GM19463 (cell line): ENCODE results near the gene NLRP11.
"Not testable (repeated sequence)": the region's sequence is repeated elsewhere in the genome, so short reads cannot be mapped to it uniquely, and the experiment has no call there.

Experiments used
- ATAC-seq: cut with Tn5 transposase; IDR thresholded peaks from one replicate; pipeline ENCODE4 v1.9.1; 2021; ENCODE audit warnings: mild to moderate bottlenecking, moderate library complexity; ENCODE audit not compliant: unreplicated experiment

The NLRP11 gene

GRCh38 chr19:55781112-55781511 lies 50.7 kb downstream of the NLRP11 start:
- ATAC-seq = no peak

GRCh38 chr19:55778331-55778730 lies 53.5 kb downstream of the NLRP11 start:
- ATAC-seq = no peak

DNA sequence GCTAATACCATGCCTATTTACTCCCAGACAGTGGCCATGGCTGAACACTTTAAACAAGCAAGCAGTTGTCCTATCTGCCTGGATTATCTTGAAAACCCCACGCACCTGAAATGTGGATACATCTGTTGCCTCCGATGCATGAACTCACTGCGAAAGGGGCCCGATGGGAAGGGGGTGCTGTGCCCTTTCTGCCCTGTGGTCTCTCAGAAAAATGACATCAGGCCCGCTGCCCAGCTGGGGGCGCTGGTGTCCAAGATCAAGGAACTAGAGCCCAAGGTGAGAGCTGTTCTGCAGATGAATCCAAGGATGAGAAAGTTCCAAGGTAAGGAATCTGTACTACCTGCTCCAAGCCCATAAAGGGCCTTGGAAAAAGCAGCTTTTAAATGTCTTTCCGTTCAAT lies 54.3 kb downstream of the NLRP11 start:
- no peak for ATAC-seq

- not testable (repeated sequence) for ATAC-seq
Observed at GRCh38 chr19:55769632-55770031, 62.2 kb downstream of the NLRP11 start.

GRCh38 chr19:55768818-55769217 lies 63.0 kb downstream of the NLRP11 start, which contains the start of gene RFPL4AL1:
TSS of gene RFPL4AL1 (plus strand) at chr19:55769118. CDS start at chr19:55771805, 2,687 bp downstream.
- not testable (repeated sequence) for ATAC-seq

DNA sequence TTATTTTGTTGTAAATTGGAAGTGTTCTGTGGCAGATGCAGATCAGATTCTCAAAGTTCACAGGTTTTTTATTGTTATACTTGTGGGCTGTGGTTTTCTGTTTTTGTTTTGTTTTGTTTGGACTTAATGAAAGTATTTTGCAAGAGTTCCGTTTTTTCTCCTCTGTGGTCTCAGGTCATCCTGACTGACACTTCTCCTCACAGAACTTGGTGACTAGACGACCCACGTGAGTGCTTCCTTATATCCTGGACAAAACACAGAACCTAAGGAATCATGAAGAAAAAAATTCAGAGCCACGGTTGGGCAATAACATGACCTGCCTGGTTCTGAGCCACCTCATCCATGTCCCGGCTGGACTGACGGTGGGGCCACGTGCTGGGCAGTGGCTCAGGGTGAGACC lies 65.3 kb downstream of the NLRP11 start:
- ATAC-seq = no peak

DNA sequence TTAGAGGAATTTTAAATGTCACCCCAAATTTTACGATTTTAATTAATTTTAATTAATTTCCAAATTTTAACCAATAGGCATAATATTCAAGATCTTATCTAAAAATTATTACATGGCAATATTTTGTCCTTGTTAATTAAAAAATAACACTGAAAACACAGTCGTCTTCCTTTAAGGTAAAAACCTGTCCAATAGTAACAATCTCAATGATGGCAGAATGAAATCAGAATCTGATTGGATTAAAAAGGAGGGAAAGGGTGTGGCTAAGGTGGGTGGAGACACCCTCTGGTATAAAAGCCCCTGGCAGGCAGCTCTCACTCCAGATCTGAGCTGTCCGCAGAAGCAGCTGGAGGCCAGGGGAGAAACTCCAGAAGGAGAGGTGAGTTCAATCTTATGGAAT lies 73.0 kb downstream of the NLRP11 start, which contains the start of gene RFPL4A:
Gene RFPL4A (plus strand): TSS at position 301 of the 400 bp plus-strand sequence. CDS start 2,704 bp downstream, outside the sequence.
- ATAC-seq = not testable (repeated sequence)

- ATAC-seq = not testable (repeated sequence)
Observed at GRCh38 chr19:55756808-55757207, 75.0 kb downstream of the NLRP11 start.

GRCh38 chr19:55753401-55753800 lies 78.4 kb downstream of the NLRP11 start:
- ATAC-seq = no peak

GRCh38 chr19:55750715-55751114 lies 81.1 kb downstream of the NLRP11 start:
- ATAC-seq = no peak

- ATAC-seq = no peak
Observed at GRCh38 chr19:55738302-55738701, 93.5 kb downstream of the NLRP11 start, which contains the start of gene NLRP9. TSS of gene NLRP9 (minus strand) at chr19:55738402. CDS start at chr19:55738374, 28 bp downstream.
